Aorta (tissue), 5 donors: ENCODE data around the gene TOX2. TPM values are rescaled to one million over a fixed set of nuclear protein-coding genes. Genes with fewer than 3 reads are reported as not detected.

Experiments used
- ATAC-seq: fragments of 200-7000 bp; cut with Tn5 transposase; one replicate; pipeline ENCODE4 v1.9.1; 2022; ENCODE audit warnings: moderate library complexity; ENCODE audit not compliant: low FRiP score
- DNase-seq, 2 donors: peaks; one replicate each; pipeline ENCODE4 v3.0.0-alpha.2; 2020
- H3K27ac ChIP-seq, 2 donors: one replicate each; pipeline ENCODE4 v1.5.1; 2013; ENCODE audit warnings: low read length in 2 of 2, mild to moderate bottlenecking in 2 of 2, moderate library complexity in 2 of 2, control low read depth in 1 of 2, inconsistent platforms in 1 of 2, low read depth in 1 of 2
- H3K27me3 ChIP-seq, 2 donors: one replicate each; pipeline ENCODE4 v1.6.1; 2013; ENCODE audit warnings: control low read depth in 1 of 2, low read length in 1 of 2, mild to moderate bottlenecking in 1 of 2, moderate library complexity in 1 of 2; ENCODE audit not compliant: insufficient read depth in 2 of 2, control insufficient read depth in 1 of 2
- H3K36me3 ChIP-seq, 2 donors: one replicate each; pipeline ENCODE4 v1.6.1; 2013; ENCODE audit warnings: control low read depth in 1 of 2, low read length in 1 of 2, mild to moderate bottlenecking in 1 of 2; ENCODE audit not compliant: insufficient read depth in 2 of 2, control insufficient read depth in 1 of 2
- H3K4me1 ChIP-seq, 2 donors: one replicate each; pipeline ENCODE4 v1.6.1; 2013; ENCODE audit warnings: low read length in 2 of 2, control low read depth in 1 of 2, mild to moderate bottlenecking in 1 of 2, moderate library complexity in 1 of 2; ENCODE audit not compliant: insufficient read depth in 2 of 2, control insufficient read depth in 1 of 2
- H3K4me3 ChIP-seq, 2 donors: one replicate each; pipeline ENCODE4 v1.5.1; 2013; ENCODE audit warnings: low read length in 2 of 2, control low read depth in 1 of 2, mild to moderate bottlenecking in 1 of 2
- H3K9me3 ChIP-seq: one replicate; pipeline ENCODE4 v1.6.1; 2013; ENCODE audit warnings: mild to moderate bottlenecking, low read length; ENCODE audit not compliant: control insufficient read depth
- WGBS, 2 donors: extraction: QIAGEN DNeasy Blood & Tissue Kit; methylation state at CpG; one replicate each; pipeline ENCODE4 v1.1.7; 2013; 5-methylcytosine and 5-hydroxymethylcytosine counted together
- intact Hi-C, 2 donors: fragments of 100-400 bp; cut with DNase I; formaldehyde crosslinking; loops; one replicate each; pipeline versions ENCODE4 v1.14.2 to v1.15.0; 2022
- polyA plus RNA-seq, 2 donors: library from polyadenylated mRNA; stranded (reverse); fragments of 200-250 nt; gene quantifications; one replicate each; pipeline ENCODE4 v1.2.3, GENCODE V29; 2013
- total RNA-seq, 2 donors: library from RNA; stranded (reverse); fragmentation: NEBNext Ultra II Directional; extraction: Animal tissue kit (Norgen Biotek cat#: 25700); gene quantifications; one replicate each; pipeline ENCODE4 v1.2.1, GENCODE V29; 2021
- donor health status: healthy with polysubstance abuse.
- donor health status: Bipolar disorder and iron deficiency.
- donor health status: DM: no; HTN: no; CAD: no.
- donor health status: DM: no; HTN: no; CAD: no.
- donor health status: DM: yes; HTN: yes; CAD: no.

The TOX2 gene
- total and polyA plus RNA-seq, 4 donors: 1.1 to 17.2 (median 9.4) TPM

- Histone ChIP-seq H3K4me1 (no peaks in the 10 kb centered on the region), H3K27ac (no peak overlapping the region), H3K4me3 (no peak overlapping the region), H3K27me3 (no peaks in the 10 kb centered on the region), H3K9me3 (no peaks in the 10 kb centered on the region), H3K36me3 (no peaks in the 10 kb centered on the region)
- ATAC-seq (no peak), DNase-seq (no peak)
- WGBS, 2 donors: 40 to 46% methylated on average over 5 of the region's 5 CpGs
- intact Hi-C loops: no loop called here
These were observed 192.0 kb downstream of the TOX2 start for GRCh38 chr20:44106615-44107014.

GRCh38 chr20:44109951-44110361 lies 195.3 kb downstream of the TOX2 start:
- Histone ChIP-seq H3K27ac (no peak overlapping the region), H3K4me3 (no peak overlapping the region), H3K27me3 (no peaks in the 10 kb centered on the region), H3K36me3 (peaks cover 0 to 2% of the 10 kb centered on the region in 2 donors), H3K9me3 (no peaks in the 10 kb centered on the region), H3K4me1 (no peaks in the 10 kb centered on the region)
- ATAC-seq: no peak
- intact Hi-C loops: no loop called here
- DNase-seq: no peak
- 44 to 59% methylated on average over 5 of the region's 5 CpGs for WGBS, 2 donors

GRCh38 chr20:44110816-44111568 lies 196.3 kb downstream of the TOX2 start:
- Histone ChIP-seq H3K27me3 (no peaks in the 10 kb centered on the region), H3K9me3 (no peaks in the 10 kb centered on the region), H3K4me3 (no peak overlapping the region), H3K4me1 (no peaks in the 10 kb centered on the region), H3K36me3 (peaks cover 0 to 4% of the 10 kb centered on the region in 2 donors), H3K27ac (no peak overlapping the region)
- intact Hi-C loops: no loop called here
- ATAC-seq (no peak), DNase-seq (no peak)
- WGBS, 2 donors: 62 to 93% methylated on average over 9 of the region's 9 CpGs

- no peak overlapping the region for H3K4me3 ChIP-seq
- peak; percentile 66 to 79 for DNase-seq
- no peaks in the 10 kb centered on the region for H3K9me3 ChIP-seq
- ATAC-seq: no peak
- intact Hi-C loops: no loop called here
- no peaks in the 10 kb centered on the region for H3K4me1 ChIP-seq
- peaks cover 0 to 4% of the 10 kb centered on the region in 2 donors for H3K36me3 ChIP-seq
- H3K27me3 ChIP-seq: no peaks in the 10 kb centered on the region
- 2 to 14% methylated on average over 6 of the region's 6 CpGs for WGBS, 2 donors
- peak overlapping the region in 1 of 2 donors; percentile 5 for H3K27ac ChIP-seq
These were observed 197.2 kb downstream of the TOX2 start for GRCh38 chr20:44111712-44112335.

- H3K27ac ChIP-seq: no peak overlapping the region
These were observed 197.8 kb downstream of the TOX2 start for GRCh38 chr20:44112456-44112855.

GRCh38 chr20:44112889-44113617 lies 198.4 kb downstream of the TOX2 start:
- no peaks in the 10 kb centered on the region for H3K9me3 ChIP-seq
- no peaks in the 10 kb centered on the region for H3K4me1 ChIP-seq
- no peaks in the 10 kb centered on the region for H3K27me3 ChIP-seq
- ATAC-seq (no peak), DNase-seq (no peak)
- peaks cover 0 to 4% of the 10 kb centered on the region in 2 donors for H3K36me3 ChIP-seq
- peak overlapping the region in 1 of 2 donors; percentile 16 for H3K27ac ChIP-seq
- WGBS, 2 donors: 57 to 58% methylated on average over 7 of the region's 7 CpGs
- no peak overlapping the region for H3K4me3 ChIP-seq
- intact Hi-C loops: no loop called here

More at GRCh38 chr20:44112456-44112855, 197.8 kb downstream of the TOX2 start:
- WGBS, 2 donors: 77 to 85% methylated on average over 6 of the region's 6 CpGs
- ATAC-seq (no peak), DNase-seq (no peak)
- intact Hi-C loops: no loop called here
- Histone ChIP-seq H3K36me3 (peaks cover 0 to 4% of the 10 kb centered on the region in 2 donors), H3K4me3 (no peak overlapping the region), H3K4me1 (no peaks in the 10 kb centered on the region), H3K9me3 (no peaks in the 10 kb centered on the region), H3K27me3 (no peaks in the 10 kb centered on the region)

GRCh38 chr20:44113618-44114376 lies 199.1 kb downstream of the TOX2 start:
- WGBS, 2 donors: 63 to 68% methylated on average over 8 of the region's 8 CpGs
- no peaks in the 10 kb centered on the region for H3K27me3 ChIP-seq
- H3K4me1 ChIP-seq: no peaks in the 10 kb centered on the region
- no peak for DNase-seq
- H3K27ac ChIP-seq: peak overlapping the region in 1 of 2 donors; percentile 16
- intact Hi-C loops: no loop called here
- H3K4me3 ChIP-seq: no peak overlapping the region
- ATAC-seq: no peak
- peaks cover 0 to 4% of the 10 kb centered on the region in 2 donors for H3K36me3 ChIP-seq
- H3K9me3 ChIP-seq: no peaks in the 10 kb centered on the region

- WGBS, 2 donors: 85 to 87% methylated on average over 7 of the region's 7 CpGs
- no peak for DNase-seq
- Histone ChIP-seq H3K36me3 (peaks cover 0 to 4% of the 10 kb centered on the region in 2 donors), H3K4me1 (no peaks in the 10 kb centered on the region), H3K4me3 (no peak overlapping the region), H3K9me3 (no peaks in the 10 kb centered on the region), H3K27ac (no peak overlapping the region), H3K27me3 (no peaks in the 10 kb centered on the region)
- no peak for ATAC-seq
- intact Hi-C loops: no loop called here
These were observed 200.5 kb downstream of the TOX2 start for GRCh38 chr20:44115181-44115580.
